Measurements from ENCODE around the gene AXL. TPM values are rescaled to one million over a fixed set of nuclear protein-coding genes. Genes with fewer than 3 reads are reported as not detected.

AXL gene
- total and polyA plus RNA-seq, 2 of the 8 experiments (the other 6 are each of a cell fraction or from before 2014, with no cell fraction given) = 35.3 to 51.0 TPM

DNA sequence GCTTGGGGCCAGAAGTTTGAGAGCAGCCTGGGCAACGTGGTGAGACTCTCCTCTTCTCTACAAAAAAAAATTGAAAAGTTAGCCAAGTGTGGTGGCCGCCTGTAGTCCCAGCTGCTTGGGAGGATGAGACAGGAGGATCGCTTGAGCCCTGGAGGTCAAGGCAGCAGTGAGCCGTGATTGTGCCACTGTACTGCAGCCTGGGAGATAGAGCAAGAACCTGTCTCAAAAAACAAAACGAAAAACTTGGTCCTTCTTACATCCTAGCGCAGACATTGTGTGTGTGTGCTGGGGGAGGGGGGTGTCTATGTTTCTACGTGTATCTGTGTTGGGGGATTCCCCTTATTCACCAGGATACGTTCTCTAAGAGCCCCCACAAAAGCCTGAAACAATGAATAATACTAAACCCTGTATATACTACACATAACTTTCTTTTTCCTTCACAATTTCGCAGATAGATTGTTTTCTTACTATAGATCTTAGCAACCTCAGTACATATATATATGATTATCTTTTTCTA, 7.9 kb downstream of the AXL start (continued):
- no peak for TF ChIP-seq ATF2 (IDR thresholded peaks at IDR 0.05; ENCODE audit: low read length)
- TF ChIP-seq KDM5A (IDR thresholded peaks at IDR 0.05; ENCODE audit: low read length) = no peak
- TF ChIP-seq, protein P1, sequence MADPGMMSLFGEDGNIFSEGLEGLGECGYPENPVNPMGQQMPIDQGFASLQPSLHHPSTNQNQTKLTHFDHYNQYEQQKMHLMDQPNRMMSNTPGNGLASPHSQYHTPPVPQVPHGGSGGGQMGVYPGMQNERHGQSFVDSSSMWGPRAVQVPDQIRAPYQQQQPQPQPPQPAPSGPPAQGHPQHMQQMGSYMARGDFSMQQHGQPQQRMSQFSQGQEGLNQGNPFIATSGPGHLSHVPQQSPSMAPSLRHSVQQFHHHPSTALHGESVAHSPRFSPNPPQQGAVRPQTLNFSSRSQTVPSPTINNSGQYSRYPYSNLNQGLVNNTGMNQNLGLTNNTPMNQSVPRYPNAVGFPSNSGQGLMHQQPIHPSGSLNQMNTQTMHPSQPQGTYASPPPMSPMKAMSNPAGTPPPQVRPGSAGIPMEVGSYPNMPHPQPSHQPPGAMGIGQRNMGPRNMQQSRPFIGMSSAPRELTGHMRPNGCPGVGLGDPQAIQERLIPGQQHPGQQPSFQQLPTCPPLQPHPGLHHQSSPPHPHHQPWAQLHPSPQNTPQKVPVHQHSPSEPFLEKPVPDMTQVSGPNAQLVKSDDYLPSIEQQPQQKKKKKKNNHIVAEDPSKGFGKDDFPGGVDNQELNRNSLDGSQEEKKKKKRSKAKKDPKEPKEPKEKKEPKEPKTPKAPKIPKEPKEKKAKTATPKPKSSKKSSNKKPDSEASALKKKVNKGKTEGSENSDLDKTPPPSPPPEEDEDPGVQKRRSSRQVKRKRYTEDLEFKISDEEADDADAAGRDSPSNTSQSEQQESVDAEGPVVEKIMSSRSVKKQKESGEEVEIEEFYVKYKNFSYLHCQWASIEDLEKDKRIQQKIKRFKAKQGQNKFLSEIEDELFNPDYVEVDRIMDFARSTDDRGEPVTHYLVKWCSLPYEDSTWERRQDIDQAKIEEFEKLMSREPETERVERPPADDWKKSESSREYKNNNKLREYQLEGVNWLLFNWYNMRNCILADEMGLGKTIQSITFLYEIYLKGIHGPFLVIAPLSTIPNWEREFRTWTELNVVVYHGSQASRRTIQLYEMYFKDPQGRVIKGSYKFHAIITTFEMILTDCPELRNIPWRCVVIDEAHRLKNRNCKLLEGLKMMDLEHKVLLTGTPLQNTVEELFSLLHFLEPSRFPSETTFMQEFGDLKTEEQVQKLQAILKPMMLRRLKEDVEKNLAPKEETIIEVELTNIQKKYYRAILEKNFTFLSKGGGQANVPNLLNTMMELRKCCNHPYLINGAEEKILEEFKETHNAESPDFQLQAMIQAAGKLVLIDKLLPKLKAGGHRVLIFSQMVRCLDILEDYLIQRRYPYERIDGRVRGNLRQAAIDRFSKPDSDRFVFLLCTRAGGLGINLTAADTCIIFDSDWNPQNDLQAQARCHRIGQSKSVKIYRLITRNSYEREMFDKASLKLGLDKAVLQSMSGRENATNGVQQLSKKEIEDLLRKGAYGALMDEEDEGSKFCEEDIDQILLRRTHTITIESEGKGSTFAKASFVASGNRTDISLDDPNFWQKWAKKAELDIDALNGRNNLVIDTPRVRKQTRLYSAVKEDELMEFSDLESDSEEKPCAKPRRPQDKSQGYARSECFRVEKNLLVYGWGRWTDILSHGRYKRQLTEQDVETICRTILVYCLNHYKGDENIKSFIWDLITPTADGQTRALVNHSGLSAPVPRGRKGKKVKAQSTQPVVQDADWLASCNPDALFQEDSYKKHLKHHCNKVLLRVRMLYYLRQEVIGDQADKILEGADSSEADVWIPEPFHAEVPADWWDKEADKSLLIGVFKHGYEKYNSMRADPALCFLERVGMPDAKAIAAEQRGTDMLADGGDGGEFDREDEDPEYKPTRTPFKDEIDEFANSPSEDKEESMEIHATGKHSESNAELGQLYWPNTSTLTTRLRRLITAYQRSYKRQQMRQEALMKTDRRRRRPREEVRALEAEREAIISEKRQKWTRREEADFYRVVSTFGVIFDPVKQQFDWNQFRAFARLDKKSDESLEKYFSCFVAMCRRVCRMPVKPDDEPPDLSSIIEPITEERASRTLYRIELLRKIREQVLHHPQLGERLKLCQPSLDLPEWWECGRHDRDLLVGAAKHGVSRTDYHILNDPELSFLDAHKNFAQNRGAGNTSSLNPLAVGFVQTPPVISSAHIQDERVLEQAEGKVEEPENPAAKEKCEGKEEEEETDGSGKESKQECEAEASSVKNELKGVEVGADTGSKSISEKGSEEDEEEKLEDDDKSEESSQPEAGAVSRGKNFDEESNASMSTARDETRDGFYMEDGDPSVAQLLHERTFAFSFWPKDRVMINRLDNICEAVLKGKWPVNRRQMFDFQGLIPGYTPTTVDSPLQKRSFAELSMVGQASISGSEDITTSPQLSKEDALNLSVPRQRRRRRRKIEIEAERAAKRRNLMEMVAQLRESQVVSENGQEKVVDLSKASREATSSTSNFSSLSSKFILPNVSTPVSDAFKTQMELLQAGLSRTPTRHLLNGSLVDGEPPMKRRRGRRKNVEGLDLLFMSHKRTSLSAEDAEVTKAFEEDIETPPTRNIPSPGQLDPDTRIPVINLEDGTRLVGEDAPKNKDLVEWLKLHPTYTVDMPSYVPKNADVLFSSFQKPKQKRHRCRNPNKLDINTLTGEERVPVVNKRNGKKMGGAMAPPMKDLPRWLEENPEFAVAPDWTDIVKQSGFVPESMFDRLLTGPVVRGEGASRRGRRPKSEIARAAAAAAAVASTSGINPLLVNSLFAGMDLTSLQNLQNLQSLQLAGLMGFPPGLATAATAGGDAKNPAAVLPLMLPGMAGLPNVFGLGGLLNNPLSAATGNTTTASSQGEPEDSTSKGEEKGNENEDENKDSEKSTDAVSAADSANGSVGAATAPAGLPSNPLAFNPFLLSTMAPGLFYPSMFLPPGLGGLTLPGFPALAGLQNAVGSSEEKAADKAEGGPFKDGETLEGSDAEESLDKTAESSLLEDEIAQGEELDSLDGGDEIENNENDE (IDR thresholded peaks at IDR 0.05; ENCODE audit: insufficient replicate concordance, low read length) = no peak
- TF ChIP-seq HDAC6 (IDR thresholded peaks at IDR 0.05; ENCODE audit: low read depth, low read length) = no peak
- no peak for TF ChIP-seq POLR2A (IDR thresholded peaks at IDR 0.05; ENCODE audit: control extremely low read depth in 1 of 2, low read depth in 2 of 2, low read length in 2 of 2)
- no peak for TF ChIP-seq SP1 (IDR thresholded peaks at IDR 0.05; ENCODE audit: low read depth, low read length)

All from H1 (cell line).